Measurements from ENCODE around the gene TJP1.

- TF ChIP-seq ZNF565 (CRISPR knock-in tag; conservative IDR thresholded peaks at IDR 0.05; ENCODE audit: low read depth) (no peak), ARNTL (CRISPR knock-in tag; IDR thresholded peaks at IDR 0.05; ENCODE audit: borderline replicate concordance, low read depth) (no peak)
These were observed 36.6 kb downstream of the TJP1 start for GRCh38 chr15:29785642-29786041.
